SJSA1 (cell line): ENCODE measurements around the gene CYFIP1. TPM values are rescaled to one million over a fixed set of nuclear protein-coding genes. Genes with fewer than 3 reads are reported as not detected.
A peak's percentile ranks its signal among the peaks of the same experiment; 100 is the strongest.

ENCODE experiments used
- DNase-seq, 2 experiments: peaks; one replicate each; pipeline ENCODE4 v3.0.0-alpha.2; 2015 to 2020; ENCODE audit warnings: low spot score in 2 of 2, low read depth in 1 of 2
- H3K27ac ChIP-seq: fragments of 250-450 bp; sonication (Bioruptor Pico); 2 replicates; pipeline ENCODE4 v1.5.1; 2020; ENCODE audit warnings: mild to moderate bottlenecking, moderate library complexity
- H3K27me3 ChIP-seq: fragments of 250-450 bp; sonication (Bioruptor Pico); replicated peaks from 2 replicates; pipeline ENCODE4 v1.5.1; 2020; ENCODE audit warnings: mild to moderate bottlenecking, moderate library complexity
- H3K36me3 ChIP-seq: fragments of 250-450 bp; sonication (Bioruptor Pico); 2 replicates; pipeline ENCODE4 v1.5.1; 2020; ENCODE audit warnings: mild to moderate bottlenecking
- H3K4me1 ChIP-seq: fragments of 250-450 bp; sonication (Bioruptor Pico); replicated peaks from 2 replicates; pipeline ENCODE4 v1.6.1; 2021; ENCODE audit warnings: mild to moderate bottlenecking
- H3K4me3 ChIP-seq: fragments of 250-450 bp; sonication (Bioruptor Pico); 2 replicates; pipeline ENCODE4 v1.5.1; 2020; ENCODE audit warnings: mild to moderate bottlenecking
- H3K9me3 ChIP-seq: fragments of 250-450 bp; sonication (Bioruptor Pico); replicated peaks from 2 replicates; pipeline ENCODE4 v1.5.1; 2020; ENCODE audit warnings: mild to moderate bottlenecking
- total RNA-seq: library from RNA; depleted of rRNA; stranded (reverse); fragments of >200 nt; shearing (Covaris generic); gene quantifications from 2 replicates; pipeline ENCODE4 v1.2.3, GENCODE V29; 2014

Gene CYFIP1
- total RNA-seq, 1 experiment from 2014 or later = 110 TPM

DNA sequence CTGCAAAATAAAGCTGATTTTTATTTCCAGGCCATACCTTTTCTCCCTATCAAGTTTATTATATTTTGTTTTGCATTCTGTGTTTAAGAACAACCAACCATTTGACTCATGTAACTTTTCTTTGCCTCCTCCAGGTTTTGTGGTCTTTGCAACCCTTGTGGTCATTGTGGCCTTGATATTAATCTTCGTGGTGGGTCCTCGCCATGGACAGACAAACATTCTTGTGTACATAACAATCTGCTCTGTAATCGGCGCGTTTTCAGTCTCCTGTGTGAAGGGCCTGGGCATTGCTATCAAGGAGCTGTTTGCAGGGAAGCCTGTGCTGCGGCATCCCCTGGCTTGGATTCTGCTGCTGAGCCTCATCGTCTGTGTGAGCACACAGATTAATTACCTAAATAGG lies 114.1 kb downstream of the CYFIP1 start:
- DNase-seq = peak; percentile 96 to 97
- Histone ChIP-seq H3K4me3 (no peak overlapping the region), H3K27me3 (no peaks in the 10 kb centered on the region), H3K9me3 (no peaks in the 10 kb centered on the region), H3K36me3 (peaks cover 83% of the 10 kb centered on the region), H3K4me1 (peaks cover 57% of the 10 kb centered on the region), H3K27ac (peak overlapping the region; percentile 51)

DNA sequence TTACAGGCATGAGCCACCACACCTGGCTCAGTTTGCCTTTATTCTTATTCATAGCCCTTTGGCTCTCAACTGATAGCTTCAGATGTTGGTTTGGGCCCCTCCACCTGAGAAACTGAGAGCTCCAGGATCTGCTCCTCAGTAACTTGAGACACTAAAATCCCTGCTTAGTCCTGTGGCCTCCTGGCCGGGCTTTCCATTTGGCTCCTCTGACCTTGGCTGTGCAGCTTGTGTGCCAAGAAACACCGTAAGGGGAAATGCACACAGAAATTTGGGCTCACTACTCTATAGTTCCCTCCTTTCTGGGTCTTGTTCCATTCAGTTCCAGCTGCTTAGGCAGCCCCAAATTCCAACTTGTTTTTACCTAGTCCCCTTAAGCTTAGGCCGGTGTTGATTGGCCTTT lies 116.8 kb downstream of the CYFIP1 start:
- no peak for DNase-seq
- Histone ChIP-seq H3K27me3 (no peaks in the 10 kb centered on the region), H3K27ac (no peak overlapping the region), H3K9me3 (no peaks in the 10 kb centered on the region), H3K4me3 (no peak overlapping the region), H3K36me3 (peaks cover 83% of the 10 kb centered on the region), H3K4me1 (peaks cover 63% of the 10 kb centered on the region)

DNA sequence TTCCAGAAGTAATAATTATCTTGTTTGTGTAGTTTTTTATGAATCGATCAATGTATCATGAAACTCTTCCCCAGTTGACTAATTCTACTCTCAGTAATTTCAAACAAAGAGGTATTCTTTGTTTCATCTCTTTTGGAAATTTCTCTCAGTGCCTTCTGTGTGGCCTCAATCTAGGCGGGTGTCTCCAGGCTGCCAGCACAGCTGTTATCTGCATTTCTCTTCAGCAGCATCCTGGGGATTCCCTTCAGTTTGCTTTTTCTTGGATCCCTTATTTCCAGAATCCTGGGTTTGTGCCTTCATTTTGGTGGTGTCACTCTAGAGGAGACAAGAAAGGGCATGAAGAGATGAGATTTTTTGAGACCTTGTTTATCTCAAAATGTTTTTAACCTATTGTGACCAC lies 119.0 kb downstream of the CYFIP1 start:
- no peak overlapping the region; the same call in 1 of the 2 replicates for H3K27ac ChIP-seq
- H3K27me3 ChIP-seq = no peaks in the 10 kb centered on the region
- no peak overlapping the region for H3K4me3 ChIP-seq
- H3K9me3 ChIP-seq = no peaks in the 10 kb centered on the region
- H3K4me1 ChIP-seq = peaks cover 43% of the 10 kb centered on the region
- peaks cover 79% of the 10 kb centered on the region for H3K36me3 ChIP-seq
- DNase-seq = no peak

DNA sequence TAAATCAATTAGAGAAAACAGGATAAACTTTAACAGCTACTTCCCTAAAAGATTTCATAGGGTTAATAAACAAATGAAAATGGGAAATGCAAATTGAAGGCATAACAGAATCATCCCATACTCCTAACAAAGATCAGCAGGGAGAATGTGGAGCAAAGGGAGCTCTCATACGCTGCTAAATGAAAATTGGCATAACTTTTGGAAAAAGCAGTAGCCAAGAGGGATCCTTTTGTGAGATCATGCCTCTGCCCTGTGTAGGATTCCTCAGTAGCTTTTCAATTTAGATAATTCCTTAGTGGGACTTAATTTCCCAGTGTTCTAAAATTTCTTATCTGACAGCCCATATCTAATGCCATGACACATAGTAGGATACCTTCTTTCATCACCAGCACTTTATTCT lies 123.5 kb downstream of the CYFIP1 start:
- no peaks in the 10 kb centered on the region for H3K27me3 ChIP-seq
- H3K27ac ChIP-seq = no peak overlapping the region
- no peak overlapping the region for H3K4me3 ChIP-seq
- H3K36me3 ChIP-seq = peaks cover 91% of the 10 kb centered on the region
- H3K9me3 ChIP-seq = no peaks in the 10 kb centered on the region
- DNase-seq = no peak
- H3K4me1 ChIP-seq = peaks cover 13% of the 10 kb centered on the region

DNA sequence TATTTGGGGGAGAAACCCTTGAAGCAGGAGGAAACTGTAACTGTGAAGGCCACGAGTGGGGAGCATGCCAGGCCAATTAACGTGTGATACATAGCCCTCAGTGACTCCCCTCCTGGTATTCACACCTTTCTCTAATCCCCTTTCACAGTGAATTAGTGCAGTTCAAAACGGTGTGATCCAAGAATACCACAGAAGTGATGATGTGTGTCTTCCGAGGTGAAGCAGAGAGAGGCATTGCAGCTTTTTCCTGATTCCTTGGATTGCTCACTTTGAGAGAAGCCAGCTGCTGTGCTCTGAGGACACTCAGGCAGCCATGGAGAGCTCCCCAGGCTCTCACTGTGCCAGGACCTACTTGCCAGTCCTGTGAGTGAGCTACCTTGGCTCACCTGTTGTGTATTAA lies 124.4 kb downstream of the CYFIP1 start:
- H3K27me3 ChIP-seq = no peaks in the 10 kb centered on the region
- no peak overlapping the region for H3K4me3 ChIP-seq
- no peak for DNase-seq
- H3K36me3 ChIP-seq = peaks cover 91% of the 10 kb centered on the region
- peaks cover 4% of the 10 kb centered on the region for H3K4me1 ChIP-seq
- no peak overlapping the region for H3K27ac ChIP-seq
- H3K9me3 ChIP-seq = no peaks in the 10 kb centered on the region

DNA sequence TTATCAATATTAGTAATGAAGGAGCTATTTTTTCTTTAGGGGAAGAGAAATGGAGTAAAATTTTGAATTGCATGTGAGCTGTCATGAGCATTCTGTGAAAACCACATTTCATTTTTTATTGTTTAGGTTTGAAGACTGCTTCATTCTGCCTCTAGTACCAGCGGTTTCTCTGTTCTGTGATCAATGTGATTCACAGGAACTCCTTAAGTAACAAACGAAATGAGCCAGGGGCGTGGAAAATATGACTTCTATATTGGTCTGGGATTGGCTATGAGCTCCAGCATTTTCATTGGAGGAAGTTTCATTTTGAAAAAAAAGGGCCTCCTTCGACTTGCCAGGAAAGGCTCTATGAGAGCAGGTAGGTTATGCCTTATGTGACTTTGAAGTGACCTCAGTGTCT lies 128.7 kb downstream of the CYFIP1 start:
- H3K4me3 ChIP-seq = no peak overlapping the region
- no peak for DNase-seq
- H3K27me3 ChIP-seq = no peaks in the 10 kb centered on the region
- 0 out of 2 replicates have a peak, but pooled peaks cover 2% of the 10 kb centered on the region for H3K9me3 ChIP-seq
- no peak overlapping the region for H3K27ac ChIP-seq
- no peaks in the 10 kb centered on the region; the same call in 1 of the 2 replicates for H3K4me1 ChIP-seq
- peaks cover 92% of the 10 kb centered on the region for H3K36me3 ChIP-seq

DNA sequence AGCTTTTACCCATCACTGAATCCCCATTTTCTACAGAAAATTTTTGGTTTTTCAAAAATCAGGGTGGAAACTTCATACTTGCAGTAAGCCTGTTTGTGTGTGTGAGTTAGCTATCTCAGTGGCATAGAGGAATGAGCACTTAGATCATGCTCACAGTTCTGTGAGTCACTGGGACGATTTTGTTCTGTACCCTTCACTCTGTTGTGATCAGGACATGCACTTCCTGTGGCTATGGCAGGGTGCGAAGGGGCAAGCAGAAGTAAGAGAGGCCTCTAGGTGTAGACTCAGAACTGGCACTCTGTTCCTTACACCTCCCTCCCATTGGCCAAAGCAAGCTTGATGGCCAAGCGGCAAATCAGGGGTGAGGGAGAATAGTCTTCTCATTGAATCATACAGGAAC lies 130.1 kb downstream of the CYFIP1 start:
- peaks cover 94% of the 10 kb centered on the region for H3K36me3 ChIP-seq
- H3K9me3 ChIP-seq = 0 out of 2 replicates have a peak, but pooled peaks cover 2% of the 10 kb centered on the region
- H3K27me3 ChIP-seq = no peaks in the 10 kb centered on the region
- DNase-seq = no peak
- no peaks in the 10 kb centered on the region; the same call in 1 of the 2 replicates for H3K4me1 ChIP-seq
- H3K4me3 ChIP-seq = no peak overlapping the region
- no peak overlapping the region for H3K27ac ChIP-seq

DNA sequence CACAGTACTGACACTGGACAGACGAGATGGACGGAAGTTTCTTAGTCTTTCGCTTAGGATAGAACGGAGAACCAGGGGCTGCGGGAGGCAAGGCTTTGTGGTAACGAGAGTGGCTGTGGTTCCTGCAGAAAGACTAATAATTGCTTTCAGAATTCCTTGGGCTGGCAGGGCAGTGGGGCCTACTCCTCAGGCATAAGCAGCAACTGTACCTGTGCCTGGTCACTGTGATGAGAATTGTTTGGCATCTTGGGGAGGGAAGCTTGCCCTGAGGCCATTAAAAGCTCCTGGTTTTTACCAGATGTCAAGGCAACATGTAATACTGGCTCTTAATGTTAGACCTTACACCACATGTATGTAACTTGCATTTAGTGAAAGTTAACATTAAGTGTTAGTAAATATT lies 134.1 kb downstream of the CYFIP1 start:
- DNase-seq = no peak
- no peak overlapping the region for H3K27ac ChIP-seq
- H3K27me3 ChIP-seq = no peaks in the 10 kb centered on the region
- 0 out of 2 replicates have a peak, but pooled peaks cover 2% of the 10 kb centered on the region for H3K9me3 ChIP-seq
- H3K36me3 ChIP-seq = peaks cover 90% of the 10 kb centered on the region
- H3K4me3 ChIP-seq = no peak overlapping the region
- H3K4me1 ChIP-seq = peaks cover 4% of the 10 kb centered on the region

DNA sequence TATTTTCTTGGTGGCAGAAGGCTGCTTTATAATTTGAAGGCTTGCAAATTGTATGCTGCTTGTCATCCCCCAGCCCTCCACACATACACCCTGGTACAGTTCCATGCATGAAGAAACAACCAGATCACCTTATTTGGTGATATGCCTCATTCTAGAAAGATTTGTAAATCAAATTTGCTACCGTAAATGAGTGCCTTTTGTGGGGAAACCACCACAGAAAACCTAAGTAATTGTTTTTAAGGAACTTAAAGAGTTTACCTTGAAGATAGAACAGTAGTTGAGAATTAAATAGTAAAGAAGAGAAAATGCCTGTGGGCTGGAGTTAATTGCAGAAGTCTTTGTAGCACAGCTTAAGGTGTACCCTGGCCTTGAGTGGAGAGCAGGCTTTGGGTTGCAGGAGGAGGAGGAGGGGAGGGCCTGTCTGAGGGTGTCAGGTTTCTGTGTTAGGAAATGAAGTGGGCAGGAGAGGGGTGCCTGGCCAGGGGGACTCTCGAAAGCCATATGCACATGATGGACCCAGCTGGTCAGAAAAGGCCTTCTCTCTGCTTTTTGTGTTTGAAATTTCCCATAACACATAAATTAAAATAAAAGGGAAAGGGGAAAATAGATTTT lies 134.8 kb downstream of the CYFIP1 start:
- peaks cover 8% of the 10 kb centered on the region for H3K4me1 ChIP-seq
- H3K9me3 ChIP-seq = 0 out of 2 replicates have a peak, but pooled peaks cover 2% of the 10 kb centered on the region
- H3K27me3 ChIP-seq = no peaks in the 10 kb centered on the region
- no peak overlapping the region for H3K27ac ChIP-seq
- no peak for DNase-seq
- no peak overlapping the region for H3K4me3 ChIP-seq
- H3K36me3 ChIP-seq = peaks cover 87% of the 10 kb centered on the region

DNA sequence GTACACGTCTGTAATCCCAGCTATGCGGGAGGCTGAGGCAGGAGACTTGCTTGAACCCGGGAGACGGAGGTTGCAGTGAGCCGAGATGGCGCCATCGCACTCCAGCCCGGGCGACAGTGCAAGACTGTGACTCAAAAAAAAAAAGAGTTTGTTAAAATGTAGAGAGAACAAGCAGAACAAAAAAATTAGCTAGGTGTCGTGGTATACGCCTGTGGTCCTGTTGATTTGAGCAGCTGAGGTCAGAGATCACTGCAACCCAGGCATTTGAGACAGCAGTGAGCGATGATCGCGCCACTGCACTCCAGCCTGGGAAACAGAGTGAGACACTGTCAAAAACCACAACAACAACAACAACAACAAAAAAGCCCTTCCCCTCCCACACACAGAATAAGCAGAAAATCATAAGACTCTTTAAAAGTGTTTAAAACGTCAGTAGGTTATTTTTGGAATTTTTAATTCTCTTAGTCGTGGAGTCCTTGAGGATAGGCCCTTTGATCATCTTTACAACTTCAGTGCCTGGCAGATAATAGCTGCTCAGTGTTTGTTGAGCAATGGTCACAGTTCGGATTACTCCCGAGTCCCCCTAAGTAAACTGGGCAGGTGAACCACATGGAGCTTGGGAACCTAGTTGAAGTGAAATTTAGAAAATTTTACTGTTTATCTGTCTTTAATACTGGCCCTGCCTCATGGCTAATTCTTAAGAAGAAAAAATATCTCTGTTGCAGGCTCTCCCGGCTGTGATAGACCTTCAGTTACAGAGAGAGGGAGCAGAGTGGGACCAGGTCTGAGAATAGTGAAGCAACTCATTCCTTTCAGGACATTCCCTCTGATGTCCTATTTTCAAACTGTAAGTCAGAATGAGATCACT lies 135.5 kb downstream of the CYFIP1 start:
- no peaks in the 10 kb centered on the region for H3K27me3 ChIP-seq
- H3K9me3 ChIP-seq = no peaks in the 10 kb centered on the region
- peaks cover 79% of the 10 kb centered on the region for H3K36me3 ChIP-seq
- peaks cover 8% of the 10 kb centered on the region for H3K4me1 ChIP-seq
- H3K4me3 ChIP-seq = no peak overlapping the region
- no peak overlapping the region for H3K27ac ChIP-seq
- no peak for DNase-seq

DNA sequence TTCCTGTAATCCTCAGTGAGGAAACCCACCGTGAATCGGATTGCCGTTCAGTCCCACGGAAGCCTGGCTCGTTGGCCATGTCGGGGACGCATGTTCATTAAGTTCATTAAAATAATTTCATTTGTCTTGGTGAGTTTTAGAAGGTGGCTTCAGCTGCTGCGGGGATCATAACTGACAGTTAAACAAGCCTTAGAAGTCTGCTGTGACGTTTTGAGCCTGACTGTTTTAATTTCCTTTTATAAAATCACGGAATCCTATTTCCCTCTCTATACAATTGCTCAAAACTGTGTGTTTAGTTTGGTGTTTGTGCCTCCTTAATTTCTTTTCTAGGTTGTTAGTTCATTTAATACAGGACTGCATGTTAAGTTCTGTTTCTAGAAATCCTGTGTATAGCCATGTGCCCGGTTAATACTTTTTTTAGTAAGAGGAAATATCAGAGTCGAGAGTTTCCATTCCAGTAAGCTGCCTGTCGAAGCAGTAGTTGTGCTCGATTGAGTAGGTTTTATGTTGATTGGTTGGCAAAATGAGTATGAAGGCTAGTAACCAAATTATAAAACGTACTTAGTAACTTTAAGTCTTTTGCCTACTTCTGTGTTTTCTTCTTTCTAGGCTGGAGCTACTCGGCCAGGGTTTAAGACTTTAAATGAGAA lies 141.0 kb downstream of the CYFIP1 start:
- DNase-seq = peak in 1 of 2 experiments; percentile 31
- Histone ChIP-seq H3K4me1 (peaks cover 12% of the 10 kb centered on the region), H3K4me3 (peak overlapping the region; percentile 88)

DNA sequence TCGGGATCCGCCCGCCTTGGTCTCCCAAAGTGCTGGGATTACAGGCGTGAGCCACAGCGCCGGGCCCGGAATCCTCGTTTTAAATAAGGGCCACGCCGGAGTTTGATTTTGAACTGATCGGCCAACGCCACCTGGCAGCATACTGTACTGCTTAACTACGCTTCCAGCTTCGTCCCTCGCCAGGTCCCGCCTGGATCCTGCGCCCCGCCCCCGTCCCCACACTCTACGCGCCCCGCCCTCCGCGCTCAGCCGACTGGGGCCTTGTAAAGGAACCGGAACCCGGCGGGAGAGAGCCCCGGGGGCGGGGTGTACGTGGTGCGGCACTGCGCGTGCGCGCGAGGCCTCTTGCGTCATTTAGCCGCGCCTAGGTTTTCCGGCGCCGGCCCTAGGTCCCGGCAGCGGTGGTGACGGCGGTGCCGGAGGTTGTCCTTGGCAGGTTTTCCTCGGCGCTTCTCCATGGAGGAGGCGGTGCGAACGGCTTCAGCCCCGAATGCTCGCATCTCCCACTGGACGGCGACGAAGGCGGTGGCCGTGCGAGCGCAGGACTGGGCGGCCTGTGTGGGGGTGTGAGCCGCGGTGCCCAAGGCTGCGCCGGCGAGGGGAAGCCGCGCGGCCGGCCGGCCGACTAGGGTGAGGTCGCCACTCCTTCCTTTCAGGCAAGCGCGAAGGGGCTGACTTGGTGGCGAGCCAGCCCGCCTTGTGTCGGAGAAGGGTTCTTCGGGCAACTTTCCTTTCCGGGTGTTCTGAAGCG lies 141.7 kb downstream of the CYFIP1 start, which contains the start of gene NIPA2:
TSS of gene NIPA2 (plus strand) at position 375 of the 751 bp plus-strand sequence. CDS start 13,066 bp downstream, outside the sequence.
- Histone ChIP-seq H3K9me3 (no peaks in the 10 kb centered on the region), H3K4me3 (peak within 1 kb of the TSS; percentile 88), H3K27ac (peak within 1 kb of the TSS; percentile 77), H3K36me3 (peaks cover 30% of the 10 kb centered on the region), H3K4me1 (peaks cover 12% of the 10 kb centered on the region), H3K27me3 (no peaks in the 10 kb centered on the region)
- DNase-seq = peak; percentile 98 to 99

More for the DNA sequence above, 141.0 kb downstream of the CYFIP1 start:
- peaks cover 35% of the 10 kb centered on the region for H3K36me3 ChIP-seq
- no peaks in the 10 kb centered on the region for H3K27me3 ChIP-seq
- H3K27ac ChIP-seq = peak overlapping the region; percentile 77
- no peaks in the 10 kb centered on the region for H3K9me3 ChIP-seq

DNA sequence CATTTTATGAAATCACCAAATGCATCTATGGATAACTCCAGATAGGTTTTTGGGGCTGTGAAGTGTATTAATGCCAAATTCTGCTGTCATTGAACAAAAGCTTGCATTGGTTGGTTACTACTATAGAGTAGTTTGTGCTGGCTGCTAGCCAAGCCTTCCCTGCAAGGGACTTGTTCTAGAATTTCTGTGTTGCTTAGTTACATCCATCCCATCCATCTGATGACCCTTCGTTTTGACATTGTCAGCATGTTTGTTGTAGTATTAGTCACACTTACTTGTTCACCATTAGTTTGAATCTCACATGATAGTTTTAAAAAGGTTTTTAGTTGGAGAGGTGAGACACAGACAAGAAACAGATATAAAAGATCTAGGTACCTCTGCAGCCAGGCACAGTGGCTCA lies 148.7 kb downstream of the CYFIP1 start:
- Histone ChIP-seq H3K9me3 (no peaks in the 10 kb centered on the region), H3K4me1 (no peaks in the 10 kb centered on the region), H3K4me3 (no peak overlapping the region), H3K27ac (no peak overlapping the region), H3K36me3 (peaks cover 3% of the 10 kb centered on the region; the same call in 1 of the 2 replicates), H3K27me3 (no peaks in the 10 kb centered on the region)
- DNase-seq = no peak
